Activated CD4-positive, alpha-beta T cell treated with anti-CD3 and anti-CD28 coated beads, Interleukin-2, amount 10 ng/mL, durations not matched to agents 7 days and 5 days (primary cell): ENCODE results near the gene SLAMF9. TPM values are rescaled to one million over a fixed set of nuclear protein-coding genes. Genes with fewer than 3 reads are reported as not detected.
A peak's percentile ranks its signal among the peaks of the same experiment; 100 is the strongest.

Experiments
- CTCF ChIA-PET: fragments of 350-600 bp; sonication (Branson Sonifier 250); formaldehyde crosslinking; loops from one replicate; lab custom pipeline; 2021; ENCODE audit warnings: antibody characterized with exemption; lab: Charles Lee
- POLR2A ChIA-PET: fragments of 350-600 bp; sonication (Branson Sonifier 250); formaldehyde crosslinking; loops from one replicate; lab custom pipeline; 2021; ENCODE audit warnings: antibody characterized with exemption; lab: Charles Lee
- DNase-seq: peaks from one replicate; pipeline ENCODE4 v3.0.0-alpha.2; 2020
- H3K27ac Mint-ChIP-seq: one replicate; pipeline ENCODE4 v1.8.0; 2021; ENCODE audit warnings: mild to moderate bottlenecking, moderate library complexity, mixed read lengths
- H3K27me3 Mint-ChIP-seq: one replicate; pipeline ENCODE4 v1.8.0; 2021; ENCODE audit warnings: mixed read lengths
- H3K36me3 Mint-ChIP-seq: one replicate; pipeline ENCODE4 v1.8.0; 2021; ENCODE audit warnings: low read depth, mixed read lengths
- H3K4me1 Mint-ChIP-seq: one replicate; pipeline ENCODE4 v1.8.0; 2021; ENCODE audit warnings: mixed read lengths
- H3K4me3 Mint-ChIP-seq: one replicate; pipeline ENCODE4 v1.8.0; 2021; ENCODE audit warnings: mild to moderate bottlenecking, moderate library complexity, mixed read lengths
- H3K9me3 Mint-ChIP-seq: one replicate; pipeline ENCODE4 v1.8.0; 2021; ENCODE audit warnings: mixed read lengths
- total RNA-seq, 2 experiments: library from RNA; stranded (reverse); gene quantifications; one replicate each; pipeline ENCODE4 v1.2.3, GENCODE V29; 2021

The SLAMF9 gene
- not detected for total RNA-seq

DNA sequence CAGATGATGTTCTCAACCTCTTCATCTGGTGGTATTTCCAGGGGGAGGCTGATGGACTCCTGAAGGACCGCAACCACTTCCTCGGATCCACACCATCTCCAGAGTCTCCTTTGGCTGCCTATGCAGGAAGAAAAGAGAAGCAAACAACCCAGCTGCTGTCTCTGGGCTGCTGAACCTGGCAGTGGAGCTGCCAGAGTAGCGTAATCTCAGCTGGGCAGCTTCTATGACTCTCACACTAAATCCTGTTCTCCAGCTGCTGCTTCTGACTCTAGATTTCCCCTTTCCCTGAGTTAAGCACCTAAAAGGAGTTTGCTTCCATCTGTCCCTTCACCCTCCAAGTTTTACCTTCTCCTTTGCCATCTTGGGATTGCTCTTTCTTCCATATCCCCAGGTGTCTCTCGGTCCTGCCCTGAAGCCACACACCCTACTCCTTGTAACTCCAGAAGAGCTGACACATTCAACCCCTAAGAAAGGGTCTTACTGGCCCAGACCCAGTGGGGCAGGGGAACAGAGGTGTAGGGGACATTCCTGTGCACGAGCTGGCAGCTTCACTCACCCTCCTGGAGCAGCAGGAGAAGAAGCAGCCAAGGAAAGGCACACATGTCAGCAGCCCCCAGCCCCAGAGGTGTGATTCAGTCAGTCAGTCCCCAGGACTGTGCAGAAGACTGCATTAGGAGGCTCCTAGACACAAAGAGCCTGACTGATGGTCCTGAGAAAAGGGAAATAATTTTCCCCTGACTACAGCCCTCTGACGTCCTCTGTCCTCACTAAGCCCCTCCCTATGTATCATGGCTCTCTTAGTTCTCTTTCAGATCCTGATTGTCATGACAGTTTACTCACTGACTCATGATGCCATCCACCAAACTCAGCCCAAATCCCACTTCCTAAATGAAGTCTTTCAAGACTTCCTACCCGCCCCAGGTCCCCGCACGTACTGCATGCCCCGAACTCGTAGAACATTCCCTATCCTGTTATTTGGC, at the start of gene SLAMF9:
Gene SLAMF9, minus strand, starts transcription at position 702 of the 980 bp plus-strand sequence. Its CDS starts 100 bp downstream, at position 602.
- Mint-ChIP-seq H3K9me3 (no peaks in the 10 kb centered on the region), H3K27me3 (peaks cover 22% of the 10 kb centered on the region), H3K4me1 (peaks cover 3% of the 10 kb centered on the region), H3K36me3 (no peaks in the 10 kb centered on the region), H3K27ac (no peak within 1 kb of the TSS), H3K4me3 (no peak within 1 kb of the TSS)
- DNase-seq: no peak
- ChIA-PET CTCF (no interaction called here), POLR2A (no interaction called here)

DNA sequence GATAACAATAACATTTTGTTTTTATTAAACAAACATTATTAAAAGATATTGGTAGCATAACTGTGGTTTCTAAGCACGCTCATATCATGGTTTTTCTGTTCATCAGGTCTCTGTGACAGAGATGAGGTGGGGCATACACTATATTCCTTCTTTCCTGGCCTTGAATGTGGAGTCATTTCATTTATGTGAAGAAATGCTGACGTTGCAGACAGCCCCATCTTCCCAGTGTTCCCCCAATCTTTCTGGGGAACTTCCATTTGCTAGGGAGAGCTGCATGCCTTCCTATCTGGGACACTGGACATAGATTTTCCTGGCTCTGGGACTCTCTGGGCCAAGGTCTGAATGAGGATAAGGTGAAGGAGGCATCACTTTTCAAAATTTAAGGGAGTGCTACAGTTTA, 47.4 kb upstream of the SLAMF9 start:
- Mint-ChIP-seq H3K27ac (no peak overlapping the region), H3K9me3 (no peaks in the 10 kb centered on the region), H3K36me3 (no peaks in the 10 kb centered on the region), H3K4me3 (no peak overlapping the region), H3K4me1 (no peaks in the 10 kb centered on the region), H3K27me3 (peaks cover 30% of the 10 kb centered on the region)
- ChIA-PET CTCF (interaction anchor here (0.8 to 1.6 kb wide), 5 partner anchors 12 to 202 kb away, joined by 3 read pairs; no protein-coding TSS in a partner anchor), POLR2A (no interaction called here)
- no peak for DNase-seq

DNA sequence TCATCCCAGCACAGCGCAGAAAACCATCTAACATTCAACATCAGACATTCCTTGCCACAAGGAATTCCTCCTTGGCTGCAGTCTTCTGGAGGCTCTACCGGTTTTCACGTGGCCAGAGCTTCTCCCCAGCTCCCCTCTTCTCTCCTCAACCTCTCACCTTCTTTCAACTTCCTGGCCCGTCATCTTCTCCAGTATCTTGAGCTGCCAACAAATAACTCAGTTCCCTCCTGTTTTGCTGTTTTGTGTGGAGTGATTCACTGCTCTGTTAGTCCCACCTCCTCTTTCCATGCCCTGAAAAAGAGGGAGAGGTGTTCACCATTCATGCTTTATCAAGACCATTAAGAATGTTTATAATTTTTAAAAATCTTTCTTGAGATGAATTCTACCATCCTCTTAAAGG, 45.2 kb upstream of the SLAMF9 start:
- no peaks in the 10 kb centered on the region for H3K36me3 Mint-ChIP-seq
- POLR2A ChIA-PET: no interaction called here
- no peak for DNase-seq
- no peak overlapping the region for H3K27ac Mint-ChIP-seq
- no peaks in the 10 kb centered on the region for H3K4me1 Mint-ChIP-seq
- H3K27me3 Mint-ChIP-seq: peaks cover 48% of the 10 kb centered on the region
- CTCF ChIA-PET: no interaction called here
- H3K4me3 Mint-ChIP-seq: no peak overlapping the region
- H3K9me3 Mint-ChIP-seq: no peaks in the 10 kb centered on the region

DNA sequence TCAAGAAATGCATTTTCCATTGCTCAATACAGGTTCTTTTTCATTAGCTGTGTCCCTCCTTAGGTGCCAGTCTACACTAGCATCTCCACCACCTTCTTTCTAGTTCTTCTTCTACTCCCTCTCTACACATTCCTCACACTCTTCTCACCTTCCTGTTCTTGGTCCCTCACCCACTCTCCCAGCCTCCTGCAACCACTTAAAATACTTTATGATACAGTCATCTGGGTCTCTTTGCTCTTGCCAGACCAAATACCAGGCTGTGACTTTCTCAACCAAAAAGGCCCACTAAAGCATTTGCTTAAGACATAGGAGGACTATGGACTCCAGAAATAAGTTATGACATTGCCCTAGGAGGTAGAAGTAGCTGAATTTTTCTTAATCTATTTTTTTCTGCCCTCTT, 42.6 kb upstream of the SLAMF9 start:
- no peaks in the 10 kb centered on the region for H3K36me3 Mint-ChIP-seq
- CTCF ChIA-PET: no interaction called here

DNA sequence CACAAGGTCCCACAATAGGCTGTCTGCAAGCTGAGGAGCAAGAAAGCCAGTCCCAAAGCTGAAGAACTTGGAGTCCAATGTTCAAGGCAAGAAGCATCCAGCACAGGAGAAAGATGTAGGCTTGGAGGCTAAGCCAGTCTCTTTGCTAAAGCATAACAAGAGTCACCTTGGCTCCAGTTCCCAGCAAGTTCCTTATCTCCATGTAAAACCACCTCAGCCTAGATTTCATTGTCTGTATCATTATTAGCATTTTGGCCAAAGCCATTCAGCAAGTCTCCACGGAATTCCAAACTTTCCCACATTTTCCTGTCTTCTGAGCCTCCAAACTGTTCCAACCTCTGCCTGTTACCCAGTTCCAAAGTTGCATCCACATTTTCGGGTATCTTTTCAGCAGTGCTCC, 40.9 kb upstream of the SLAMF9 start:
- Mint-ChIP-seq H3K4me1 (peaks cover 9% of the 10 kb centered on the region), H3K27me3 (peaks cover 38% of the 10 kb centered on the region), H3K4me3 (no peak overlapping the region), H3K9me3 (no peaks in the 10 kb centered on the region), H3K27ac (no peak overlapping the region), H3K36me3 (no peaks in the 10 kb centered on the region)
- POLR2A ChIA-PET: no interaction called here
- no peak for DNase-seq
- CTCF ChIA-PET: no interaction called here

More for the DNA sequence above, 42.6 kb upstream of the SLAMF9 start:
- no peak overlapping the region for H3K4me3 Mint-ChIP-seq
- peaks cover 48% of the 10 kb centered on the region for H3K27me3 Mint-ChIP-seq
- DNase-seq: no peak
- no peak overlapping the region for H3K27ac Mint-ChIP-seq
- H3K4me1 Mint-ChIP-seq: peaks cover 2% of the 10 kb centered on the region
- POLR2A ChIA-PET: no interaction called here
- H3K9me3 Mint-ChIP-seq: no peaks in the 10 kb centered on the region

DNA sequence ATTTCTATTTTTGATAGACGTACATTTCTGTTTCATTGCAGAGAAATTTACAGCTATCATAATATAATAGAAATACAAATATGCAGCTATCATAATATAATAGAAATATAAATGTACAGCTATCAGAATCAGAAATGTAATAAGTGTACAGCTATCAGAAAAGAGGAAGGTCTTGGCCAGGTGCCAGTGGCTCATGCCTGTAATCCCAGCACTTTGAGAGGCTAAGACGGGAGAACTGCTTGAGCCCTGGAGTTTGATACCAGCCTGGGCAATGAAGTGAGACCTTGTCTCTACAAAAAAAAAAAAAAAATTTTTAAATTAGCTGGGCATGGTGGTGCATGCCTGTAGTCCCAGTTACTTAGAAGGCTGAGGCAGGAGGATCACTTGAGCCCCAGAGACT, 39.9 kb upstream of the SLAMF9 start:
- DNase-seq: no peak
- Mint-ChIP-seq H3K27ac (no peak overlapping the region), H3K4me3 (no peak overlapping the region), H3K9me3 (no peaks in the 10 kb centered on the region), H3K27me3 (peaks cover 34% of the 10 kb centered on the region), H3K36me3 (no peaks in the 10 kb centered on the region), H3K4me1 (peaks cover 9% of the 10 kb centered on the region)
- CTCF ChIA-PET: no interaction called here
- POLR2A ChIA-PET: no interaction called here

DNA sequence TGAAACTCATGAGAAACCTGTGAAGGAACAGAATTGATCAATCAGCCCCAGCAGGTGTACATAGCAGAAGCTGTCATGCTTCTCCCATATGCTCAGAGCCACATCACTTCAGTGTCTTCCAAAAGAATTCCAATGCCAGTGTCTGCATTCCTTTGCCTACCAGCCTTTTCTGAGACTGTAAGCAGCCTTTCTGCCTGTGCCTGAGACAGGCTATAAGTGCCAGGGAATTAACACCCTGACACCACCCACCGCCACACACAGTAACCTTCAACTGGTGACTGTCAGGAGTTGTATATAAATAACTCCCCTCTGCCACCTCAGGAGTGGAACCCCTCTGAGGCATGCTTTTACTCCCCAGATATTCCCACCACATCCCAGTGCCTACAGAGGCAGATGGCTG, 38.1 kb upstream of the SLAMF9 start:
- Mint-ChIP-seq H3K4me1 (peaks cover 9% of the 10 kb centered on the region), H3K27me3 (peaks cover 22% of the 10 kb centered on the region), H3K4me3 (no peak overlapping the region), H3K9me3 (no peaks in the 10 kb centered on the region), H3K27ac (no peak overlapping the region), H3K36me3 (no peaks in the 10 kb centered on the region)
- ChIA-PET POLR2A (no interaction called here), CTCF (interaction anchor here (1.1 kb wide), 1 partner anchor 13 kb away, joined by 3 read pairs; no protein-coding TSS in a partner anchor)
- DNase-seq: no peak

DNA sequence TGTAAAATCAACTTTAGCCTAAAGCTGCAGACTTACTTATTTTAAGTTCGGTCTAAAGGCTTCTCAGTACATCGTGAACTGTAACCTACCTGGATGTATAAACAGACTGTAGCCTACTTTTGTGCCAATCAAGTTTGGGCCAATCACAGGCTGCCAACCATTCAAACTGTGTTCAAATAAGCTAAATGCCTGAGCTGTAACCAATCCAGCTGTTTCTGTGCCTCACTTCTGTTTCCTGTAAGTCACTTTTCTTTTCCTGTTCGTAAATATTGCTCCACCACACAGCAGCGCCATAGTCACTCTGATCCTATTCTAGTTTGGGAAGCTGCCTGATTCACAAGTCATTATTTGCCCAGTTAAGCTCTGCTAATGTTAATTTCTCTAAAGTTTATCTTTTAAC, 37.5 kb upstream of the SLAMF9 start:
- Mint-ChIP-seq H3K27ac (no peak overlapping the region), H3K27me3 (peaks cover 19% of the 10 kb centered on the region), H3K4me3 (no peak overlapping the region), H3K9me3 (no peaks in the 10 kb centered on the region), H3K36me3 (no peaks in the 10 kb centered on the region), H3K4me1 (peaks cover 9% of the 10 kb centered on the region)
- ChIA-PET CTCF (interaction anchor here (1.1 kb wide), 1 partner anchor 13 kb away, joined by 3 read pairs; no protein-coding TSS in a partner anchor), POLR2A (no interaction called here)
- DNase-seq: peak; percentile 13

DNA sequence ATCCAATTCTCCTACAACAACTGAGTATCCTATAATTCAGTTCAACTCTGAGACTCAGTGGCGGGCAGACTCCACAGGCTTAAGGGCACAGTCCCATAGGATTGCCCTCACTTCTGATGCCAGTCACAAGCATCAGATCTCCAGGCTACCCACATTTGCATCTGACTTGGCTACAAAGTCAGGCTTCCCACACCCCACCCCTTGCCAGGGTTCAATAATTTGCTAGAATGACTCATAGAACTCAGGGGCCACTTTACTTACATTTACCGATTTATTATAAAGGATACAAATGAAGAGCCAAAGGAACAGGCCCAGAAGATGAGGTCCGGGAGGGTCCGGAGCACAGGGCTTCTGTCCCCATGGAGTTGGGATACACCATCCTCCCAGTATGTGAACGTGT, 36.0 kb upstream of the SLAMF9 start:
- no peaks in the 10 kb centered on the region for H3K36me3 Mint-ChIP-seq
- CTCF ChIA-PET: no interaction called here
- no peak overlapping the region for H3K4me3 Mint-ChIP-seq
- peaks cover 9% of the 10 kb centered on the region for H3K27me3 Mint-ChIP-seq
- no peak overlapping the region for H3K27ac Mint-ChIP-seq
- peaks cover 9% of the 10 kb centered on the region for H3K4me1 Mint-ChIP-seq
- H3K9me3 Mint-ChIP-seq: no peaks in the 10 kb centered on the region
- POLR2A ChIA-PET: no interaction called here
- DNase-seq: no peak

DNA sequence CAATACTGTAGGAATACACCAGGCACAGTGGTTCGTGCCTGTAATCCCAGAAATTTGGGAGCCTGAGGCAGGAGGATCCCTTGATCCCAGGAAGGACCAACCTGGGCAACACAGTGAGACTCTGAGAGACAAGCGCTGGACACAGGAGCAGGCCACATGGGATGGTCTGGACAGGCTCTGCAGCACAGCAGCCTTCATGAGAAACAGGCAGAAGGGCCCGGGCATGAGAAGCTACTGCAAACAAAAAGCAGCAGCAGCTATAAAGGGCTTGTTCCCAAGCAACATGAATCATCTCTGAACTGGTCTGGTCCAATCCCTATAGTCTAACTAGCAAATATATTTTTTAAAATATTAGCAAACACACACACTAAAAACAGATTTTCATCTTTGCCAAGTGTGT, 35.5 kb upstream of the SLAMF9 start:
- Mint-ChIP-seq H3K27ac (no peak overlapping the region), H3K27me3 (peaks cover 8% of the 10 kb centered on the region), H3K4me1 (peaks cover 9% of the 10 kb centered on the region), H3K36me3 (no peaks in the 10 kb centered on the region), H3K4me3 (no peak overlapping the region), H3K9me3 (no peaks in the 10 kb centered on the region)
- no peak for DNase-seq
- ChIA-PET CTCF (interaction anchor here (0.6 to 1.1 kb wide), 2 partner anchors 16 to 549 kb away, joined by 3 read pairs; no protein-coding TSS in a partner anchor), POLR2A (no interaction called here)

DNA sequence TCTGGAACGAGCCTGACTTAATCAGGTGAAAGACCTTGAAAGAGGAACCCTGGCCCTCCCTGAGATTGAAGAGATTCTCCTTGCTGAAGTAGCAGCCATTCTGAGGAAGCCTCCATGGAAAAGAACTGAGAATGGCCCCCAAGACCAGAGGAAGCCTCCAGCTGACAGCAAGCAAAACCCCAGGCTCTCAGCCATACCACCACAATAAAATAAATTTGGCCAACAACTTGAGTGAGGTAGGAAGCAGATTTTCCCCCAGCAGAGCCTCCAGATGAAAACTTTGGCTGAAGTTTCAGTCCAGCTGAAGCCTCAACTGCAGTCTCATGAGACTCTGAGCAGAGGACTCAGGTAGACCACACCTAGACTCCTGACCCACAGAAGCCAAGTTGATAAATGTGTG, 34.0 kb upstream of the SLAMF9 start:
- Mint-ChIP-seq H3K9me3 (no peaks in the 10 kb centered on the region), H3K4me3 (no peak overlapping the region), H3K36me3 (no peaks in the 10 kb centered on the region), H3K27me3 (peaks cover 12% of the 10 kb centered on the region), H3K4me1 (peaks cover 9% of the 10 kb centered on the region), H3K27ac (no peak overlapping the region)
- ChIA-PET POLR2A (no interaction called here), CTCF (no interaction called here)
- DNase-seq: no peak

DNA sequence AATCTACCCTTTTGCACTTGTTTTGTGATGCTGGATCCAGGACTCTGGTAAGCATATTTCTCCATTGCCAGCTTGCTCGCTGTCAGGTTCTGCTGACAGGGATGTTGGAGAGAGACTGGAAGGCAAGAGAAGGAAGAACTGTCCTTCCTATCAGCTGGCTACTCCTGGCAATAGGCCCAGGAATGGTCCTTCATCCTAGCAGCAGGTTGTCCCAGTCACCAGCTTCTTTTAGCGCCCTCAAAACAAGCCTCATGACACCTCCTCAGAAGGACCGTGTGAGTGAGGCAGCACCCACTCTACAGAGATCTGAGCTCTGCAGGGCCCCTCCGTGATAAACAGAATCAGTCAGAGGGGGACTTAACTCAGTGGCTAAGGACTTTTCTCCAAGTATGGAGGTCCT, 33.1 kb upstream of the SLAMF9 start:
- Mint-ChIP-seq H3K27me3 (peaks cover 16% of the 10 kb centered on the region), H3K9me3 (no peaks in the 10 kb centered on the region), H3K36me3 (no peaks in the 10 kb centered on the region), H3K27ac (no peak overlapping the region), H3K4me3 (no peak overlapping the region), H3K4me1 (peaks cover 9% of the 10 kb centered on the region)
- DNase-seq: no peak
- ChIA-PET CTCF (interaction anchor here (0.8 kb wide), 1 partner anchor 15 kb away, joined by 3 read pairs; no protein-coding TSS in a partner anchor), POLR2A (no interaction called here)

DNA sequence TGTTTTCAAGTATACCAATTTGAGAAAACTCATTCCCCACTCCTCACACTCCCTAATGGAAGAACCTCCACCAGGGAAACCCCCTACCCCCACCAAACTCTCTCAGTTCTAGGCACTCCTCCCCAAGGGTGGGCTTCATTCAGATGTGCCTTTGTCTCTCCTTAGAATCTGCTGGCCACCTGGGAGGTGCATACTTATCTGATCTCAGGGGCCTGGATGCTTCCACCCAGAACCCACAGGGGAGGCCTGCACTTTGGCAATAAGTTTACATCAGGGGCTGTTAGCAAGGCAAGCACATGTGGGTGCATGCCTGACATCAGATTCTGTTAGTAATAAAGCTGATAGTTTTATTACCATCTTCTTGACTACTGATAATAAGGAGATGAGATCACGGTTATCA, 32.5 kb upstream of the SLAMF9 start:
- ChIA-PET POLR2A (no interaction called here), CTCF (no interaction called here)
- Mint-ChIP-seq H3K4me3 (no peak overlapping the region), H3K4me1 (peaks cover 5% of the 10 kb centered on the region), H3K9me3 (no peaks in the 10 kb centered on the region), H3K36me3 (no peaks in the 10 kb centered on the region), H3K27me3 (peaks cover 20% of the 10 kb centered on the region), H3K27ac (no peak overlapping the region)
- no peak for DNase-seq
